Trophoblast cell (in vitro differentiated cells and primary cell): ENCODE results near the gene VPS13D.

Experiments
- DNase-seq, 2 donors: peaks; one replicate each; pipeline ENCODE4 v3.0.0-alpha.2; 2016
- H2AFZ ChIP-seq: 2 replicates; pipeline ENCODE4 v1.6.1; 2013; ENCODE audit warnings: low read length, moderate library complexity, mild to moderate bottlenecking; ENCODE audit not compliant: insufficient read depth, poor library complexity
- H2AK5ac ChIP-seq: 2 replicates; pipeline ENCODE4 v1.6.1; 2013; ENCODE audit warnings: mild to moderate bottlenecking, low read length
- H2BK120ac ChIP-seq: 2 replicates; pipeline ENCODE4 v1.6.1; 2013; ENCODE audit warnings: low read length, mild to moderate bottlenecking, moderate library complexity; ENCODE audit not compliant: insufficient read depth, poor library complexity
- H2BK12ac ChIP-seq: 2 replicates; pipeline ENCODE4 v1.6.1; 2013; ENCODE audit warnings: mild to moderate bottlenecking, low read length, moderate library complexity
- H2BK5ac ChIP-seq: 2 replicates; pipeline ENCODE4 v1.6.1; 2013; ENCODE audit warnings: low read length, low read depth, moderate library complexity, mild to moderate bottlenecking; ENCODE audit not compliant: poor library complexity
- H3K14ac ChIP-seq: 2 replicates; pipeline ENCODE4 v1.6.1; 2013; ENCODE audit warnings: mild to moderate bottlenecking, low read length
- H3K18ac ChIP-seq: 2 replicates; pipeline ENCODE4 v1.6.1; 2013; ENCODE audit warnings: mild to moderate bottlenecking, low read length
- H3K23ac ChIP-seq: 2 replicates; pipeline ENCODE4 v1.6.1; 2013; ENCODE audit warnings: low read length
- H3K27ac ChIP-seq: 2 replicates; pipeline ENCODE4 v1.5.1; 2013; ENCODE audit warnings: low read depth, mild to moderate bottlenecking, inconsistent platforms, low read length, moderate library complexity
- H3K27me3 ChIP-seq: 2 replicates; pipeline ENCODE4 v1.6.1; 2013; ENCODE audit warnings: inconsistent platforms, mild to moderate bottlenecking, low read length, moderate library complexity; ENCODE audit not compliant: insufficient read depth
- H3K36me3 ChIP-seq, 2 experiments: 1 replicate in 1 of 2; 2 replicates in 1 of 2; pipeline ENCODE4 v1.6.1; 2013; ENCODE audit warnings: low read length in 2 of 2, mild to moderate bottlenecking in 2 of 2, moderate library complexity in 1 of 2; ENCODE audit not compliant: insufficient read depth in 2 of 2, control insufficient read depth in 1 of 2
- H3K4ac ChIP-seq: 2 replicates; pipeline ENCODE4 v1.6.1; 2013; ENCODE audit warnings: low read depth, mild to moderate bottlenecking, low read length, moderate library complexity
- H3K4me1 ChIP-seq, 2 experiments: 1 replicate in 1 of 2; 2 replicates in 1 of 2; pipeline ENCODE4 v1.6.1; 2013; ENCODE audit warnings: low read length in 2 of 2, mild to moderate bottlenecking in 2 of 2, moderate library complexity in 1 of 2; ENCODE audit not compliant: insufficient read depth in 2 of 2, control insufficient read depth in 1 of 2
- H3K4me2 ChIP-seq: 2 replicates; pipeline ENCODE4 v1.6.1; 2013; ENCODE audit warnings: inconsistent platforms, mild to moderate bottlenecking, low read length, moderate library complexity
- H3K4me3 ChIP-seq: 2 replicates; pipeline ENCODE4 v1.5.1; 2013; ENCODE audit warnings: mild to moderate bottlenecking, low read depth, low read length, inconsistent platforms
- H3K79me1 ChIP-seq: one replicate; pipeline ENCODE4 v1.6.1; 2013; ENCODE audit warnings: low read length
- H3K79me2 ChIP-seq: 2 replicates; pipeline ENCODE4 v1.6.1; 2013; ENCODE audit warnings: low read length, mild to moderate bottlenecking; ENCODE audit not compliant: control insufficient read depth, insufficient read depth, poor library complexity
- H3K9ac ChIP-seq: 2 replicates; pipeline ENCODE4 v1.6.1; 2013; ENCODE audit warnings: mild to moderate bottlenecking, low read length
- H3K9me3 ChIP-seq: 2 replicates; pipeline ENCODE4 v1.6.1; 2013; ENCODE audit warnings: low read depth, mild to moderate bottlenecking, control low read depth, inconsistent platforms, low read length; ENCODE audit not compliant: insufficient read depth
- H4K12ac ChIP-seq: 2 replicates; pipeline ENCODE4 v1.6.1; 2013; ENCODE audit warnings: low read depth, mild to moderate bottlenecking, low read length, moderate library complexity
- H4K8ac ChIP-seq: 2 replicates; pipeline ENCODE4 v1.6.1; 2013; ENCODE audit warnings: low read depth, mild to moderate bottlenecking, low read length, moderate library complexity
- H4K91ac ChIP-seq: one replicate; pipeline ENCODE4 v1.6.1; 2013; ENCODE audit warnings: low read depth, mild to moderate bottlenecking, low read length, moderate library complexity
- WGBS: extraction: QIAGEN DNeasy Blood & Tissue Kit; methylation state at CpG from one replicate; pipeline ENCODE4 v1.1.7; 2013; ENCODE audit warnings: missing lambda C conversion rate; ENCODE audit not compliant: insufficient read length, insufficient coverage; ENCODE audit errors: extremely low coverage; 5-methylcytosine and 5-hydroxymethylcytosine counted together

Gene VPS13D

DNA sequence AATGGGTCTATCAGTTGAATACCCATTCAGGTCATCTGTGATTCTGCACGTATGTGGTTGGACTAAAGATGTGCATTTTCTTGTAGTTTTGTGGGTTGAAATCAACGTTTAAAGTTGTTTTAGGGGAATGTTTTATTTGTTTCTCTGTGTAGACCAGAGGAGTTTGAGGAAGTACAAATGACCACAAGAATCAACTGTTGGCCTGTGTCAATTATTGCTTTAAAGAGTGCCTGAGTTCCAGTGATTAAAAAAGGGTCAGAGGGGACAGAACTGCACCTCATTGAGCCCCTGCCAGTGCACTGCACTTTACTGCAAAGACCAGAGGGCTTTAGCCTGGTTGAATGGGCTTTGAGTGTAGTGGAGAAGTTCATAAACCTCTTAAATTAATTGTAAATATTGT lies 190.3 kb downstream of the VPS13D start:
- H2AFZ ChIP-seq, result no peak overlapping the region
- H3K4me2 ChIP-seq, result no peak overlapping the region
- no peaks in the 10 kb centered on the region for H3K4me1 ChIP-seq
- WGBS, result 100% methylated on average over 1 of the region's 2 CpGs
- no peak overlapping the region for H4K12ac ChIP-seq
- no peak overlapping the region for H3K23ac ChIP-seq
- no peak overlapping the region for H3K9ac ChIP-seq
- no peak overlapping the region for H4K91ac ChIP-seq
- no peak overlapping the region for H3K18ac ChIP-seq
- H3K79me1 ChIP-seq, result no peaks in the 10 kb centered on the region
- H2BK5ac ChIP-seq, result no peak overlapping the region
- H3K14ac ChIP-seq, result no peak overlapping the region
- H3K4ac ChIP-seq, result no peak overlapping the region
- H2BK120ac ChIP-seq, result no peak overlapping the region
- H4K8ac ChIP-seq, result no peak overlapping the region
- H3K79me2 ChIP-seq, result no peaks in the 10 kb centered on the region
- H3K9me3 ChIP-seq, result no peaks in the 10 kb centered on the region
- H2AK5ac ChIP-seq, result no peak overlapping the region
- H3K36me3 ChIP-seq, result peaks cover 3 to 9% of the 10 kb centered on the region in 2 experiments
- no peak overlapping the region for H3K27ac ChIP-seq
- DNase-seq, result no peak
- no peak overlapping the region for H2BK12ac ChIP-seq
- no peaks in the 10 kb centered on the region for H3K27me3 ChIP-seq
- no peak overlapping the region for H3K4me3 ChIP-seq

- Histone ChIP-seq H4K91ac (no peak overlapping the region), H2BK5ac (no peak overlapping the region), H3K4me2 (no peak overlapping the region), H3K4ac (no peak overlapping the region), H4K12ac (no peak overlapping the region), H3K79me2 (no peaks in the 10 kb centered on the region), H3K27me3 (no peaks in the 10 kb centered on the region), H3K36me3 (no peaks in the 10 kb centered on the region), H3K79me1 (no peaks in the 10 kb centered on the region), H3K18ac (no peak overlapping the region), H3K9ac (no peak overlapping the region), H2BK12ac (no peak overlapping the region), H2AFZ (no peak overlapping the region), H4K8ac (no peak overlapping the region), H3K4me3 (no peak overlapping the region), H2AK5ac (no peak overlapping the region), H3K14ac (no peak overlapping the region), H3K23ac (no peak overlapping the region), H2BK120ac (no peak overlapping the region), H3K27ac (no peak overlapping the region), H3K9me3 (no peaks in the 10 kb centered on the region), H3K4me1 (no peaks in the 10 kb centered on the region)
- DNase-seq, result no peak
Observed at GRCh38 chr1:12422488-12422887, 192.7 kb downstream of the VPS13D start.

DNA sequence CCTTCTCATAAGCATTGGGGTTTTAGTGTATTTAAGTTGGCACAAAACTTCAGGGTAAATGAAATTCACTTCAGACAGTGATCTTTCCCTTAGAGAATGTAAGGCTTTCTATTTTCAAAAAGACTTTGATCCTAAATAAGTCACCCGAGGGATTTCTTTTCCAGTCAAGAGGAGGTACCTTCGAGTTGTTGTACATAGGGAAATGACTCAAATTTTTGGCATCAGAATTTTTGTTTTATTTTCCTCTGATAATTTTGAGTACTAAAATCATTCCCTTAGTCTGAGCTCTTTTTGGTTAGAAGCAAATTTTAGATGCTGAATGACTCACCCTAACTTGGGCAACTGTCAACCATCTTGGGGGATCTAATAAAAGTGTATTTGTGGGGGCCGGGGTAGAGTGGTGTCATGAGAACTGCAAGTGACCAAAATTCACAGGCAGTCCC lies 194.3 kb downstream of the VPS13D start:
- no peak for DNase-seq
- WGBS, result no CpG with 5 or more reads among the region's 3 CpGs
- Histone ChIP-seq H3K9ac (no peak overlapping the region), H3K9me3 (no peaks in the 10 kb centered on the region), H2BK5ac (no peak overlapping the region), H2BK12ac (no peak overlapping the region), H3K4me3 (no peak overlapping the region), H3K4me1 (no peaks in the 10 kb centered on the region), H2AFZ (peak overlapping the region; percentile 25), H3K4ac (no peak overlapping the region), H3K18ac (no peak overlapping the region), H3K79me2 (no peaks in the 10 kb centered on the region), H4K12ac (no peak overlapping the region), H3K14ac (no peak overlapping the region), H3K23ac (no peak overlapping the region), H4K91ac (no peak overlapping the region), H3K79me1 (no peaks in the 10 kb centered on the region), H3K36me3 (peaks cover 0 to 2% of the 10 kb centered on the region in 2 experiments), H4K8ac (no peak overlapping the region), H3K27ac (no peak overlapping the region), H2AK5ac (no peak overlapping the region), H2BK120ac (no peak overlapping the region), H3K4me2 (no peak overlapping the region), H3K27me3 (no peaks in the 10 kb centered on the region)

DNA sequence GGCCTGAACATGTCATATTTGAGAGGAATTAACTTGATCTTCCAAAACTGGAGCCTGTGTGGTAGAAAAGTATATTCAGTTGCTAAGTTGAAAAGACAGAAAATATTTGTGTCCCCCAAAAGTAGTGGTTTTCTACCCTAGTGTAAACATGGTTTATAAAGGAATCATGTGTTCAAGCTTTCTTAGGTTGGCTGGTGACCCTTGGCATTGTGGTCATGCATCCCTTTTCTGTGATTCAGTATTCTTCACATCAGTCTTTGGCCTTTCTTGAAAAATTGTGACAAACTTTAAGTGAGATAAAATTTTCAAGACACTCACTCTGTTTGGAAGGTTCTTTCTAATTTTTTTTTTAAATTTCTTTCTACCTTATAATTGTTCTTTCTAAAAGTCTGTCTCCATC lies 195.0 kb downstream of the VPS13D start:
- Histone ChIP-seq H3K79me2 (no peaks in the 10 kb centered on the region), H3K27ac (no peak overlapping the region), H4K12ac (no peak overlapping the region), H2BK120ac (no peak overlapping the region), H3K79me1 (no peaks in the 10 kb centered on the region), H3K27me3 (no peaks in the 10 kb centered on the region), H4K91ac (no peak overlapping the region), H3K4me3 (no peak overlapping the region), H3K18ac (no peak overlapping the region), H3K9me3 (no peaks in the 10 kb centered on the region), H3K4me1 (no peaks in the 10 kb centered on the region), H4K8ac (no peak overlapping the region), H3K4me2 (no peak overlapping the region), H2AFZ (no peak overlapping the region), H2BK5ac (no peak overlapping the region), H3K23ac (no peak overlapping the region), H3K36me3 (peaks cover 0 to 2% of the 10 kb centered on the region in 2 experiments), H3K4ac (no peak overlapping the region), H2AK5ac (no peak overlapping the region), H2BK12ac (no peak overlapping the region), H3K9ac (no peak overlapping the region), H3K14ac (no peak overlapping the region)
- no peak for DNase-seq
